IMR-90 (cell line): Measurements from ENCODE around the gene CDK6. TPM values are rescaled to one million over a fixed set of nuclear protein-coding genes. Genes with fewer than 3 reads are reported as not detected.
"Not testable (repeated sequence)": the region's sequence is repeated elsewhere in the genome, so short reads cannot be mapped to it uniquely, and the experiment has no call there.

Experiments used
- ATAC-seq: fragments of 200-7000 bp; cut with Tn5 transposase; 2 replicates; pipeline ENCODE4 v1.9.1; 2020; ENCODE audit warnings: low read depth, mild to moderate bottlenecking, moderate library complexity
- BruUV-seq: library from RNA; stranded (reverse); fragments of 400-500 nt; replicated peaks from 2 replicates; lab custom pipeline; 2021; lab: Mats Ljungman, UMichigan
- CTCF ChIA-PET: fragments of 300-600 bp; formaldehyde crosslinking; extraction: SDS; loops from one replicate; lab custom pipeline; 2021; ENCODE audit warnings: antibody characterized with exemption; lab: Yijun Ruan, JAX
- POLR2A ChIA-PET: fragments of 300-600 bp; sonication (Branson Sonifier 250); formaldehyde crosslinking; loops from one replicate; lab custom pipeline; 2022; ENCODE audit warnings: antibody characterized with exemption; ENCODE audit not compliant: unreplicated experiment; lab: Charles Lee
- DNase-seq: peaks from one replicate; pipeline ENCODE4 v3.0.0; 2013
- H2AFZ ChIP-seq: replicated peaks from 2 replicates; pipeline ENCODE3; 2013; ENCODE audit warnings: low read length, mild to moderate bottlenecking; ENCODE audit not compliant: poor library complexity
- H2AK5ac ChIP-seq: 2 replicates; pipeline ENCODE4 v1.6.1; 2013; ENCODE audit warnings: low read depth, low read length, inconsistent platforms
- H2AK9ac ChIP-seq: replicated peaks from 2 replicates; pipeline ENCODE3; 2013; ENCODE audit warnings: mild to moderate bottlenecking, low read depth, low read length, moderate library complexity; ENCODE audit not compliant: poor library complexity
- H2BK120ac ChIP-seq: 2 replicates; pipeline ENCODE4 v1.6.1; 2013; ENCODE audit warnings: low read depth, low read length, inconsistent platforms
- H2BK15ac ChIP-seq: 3 replicates; pipeline ENCODE4 v1.6.1; 2013; ENCODE audit warnings: low read depth, low read length, inconsistent platforms
- H2BK20ac ChIP-seq: 2 replicates; pipeline ENCODE4 v1.6.1; 2013; ENCODE audit warnings: low read depth, mild to moderate bottlenecking, inconsistent platforms, low read length, moderate library complexity
- H2BK5ac ChIP-seq: 2 replicates; pipeline ENCODE4 v1.6.1; 2013; ENCODE audit warnings: mild to moderate bottlenecking, low read depth, low read length, inconsistent platforms; ENCODE audit not compliant: poor library complexity, severe bottlenecking
- H3K14ac ChIP-seq: replicated peaks from 2 replicates; pipeline ENCODE4 v1.6.1; 2013; ENCODE audit warnings: low read depth, low read length, inconsistent platforms
- H3K18ac ChIP-seq: 2 replicates; pipeline ENCODE4 v1.6.1; 2013; ENCODE audit warnings: low read depth, low read length, control low read depth
- H3K23ac ChIP-seq: 2 replicates; pipeline ENCODE4 v1.6.1; 2013; ENCODE audit warnings: low read depth, low read length, inconsistent platforms
- H3K27ac ChIP-seq: 2 replicates; pipeline ENCODE4 v1.5.1; 2013; ENCODE audit warnings: mild to moderate bottlenecking, control low read depth, low read length; ENCODE audit not compliant: insufficient read depth
- H3K27me3 ChIP-seq: 2 replicates; pipeline ENCODE4 v1.6.1; 2013; ENCODE audit warnings: low read length; ENCODE audit not compliant: control insufficient read depth, insufficient read depth
- H3K36me3 ChIP-seq: 2 replicates; pipeline ENCODE4 v1.6.1; 2013; ENCODE audit warnings: low read length, mixed read lengths; ENCODE audit not compliant: control insufficient read depth, insufficient read depth
- H3K4ac ChIP-seq: 2 replicates; pipeline ENCODE4 v1.6.1; 2013; ENCODE audit warnings: low read depth, low read length, inconsistent platforms
- H3K4me1 ChIP-seq: 2 replicates; pipeline ENCODE4 v1.6.1; 2013; ENCODE audit warnings: low read length, mixed read lengths; ENCODE audit not compliant: control insufficient read depth, insufficient read depth
- H3K4me2 ChIP-seq: 2 replicates; pipeline ENCODE4 v1.6.1; 2013; ENCODE audit warnings: low read depth, mild to moderate bottlenecking, control low read depth, low read length, moderate library complexity
- H3K4me3 ChIP-seq: 2 replicates; pipeline ENCODE4 v1.5.1; 2013; ENCODE audit warnings: low read depth, mild to moderate bottlenecking, control low read depth, low read length, moderate library complexity; ENCODE audit not compliant: insufficient read depth
- H3K56ac ChIP-seq: 2 replicates; pipeline ENCODE4 v1.6.1; 2013; ENCODE audit warnings: low read length, inconsistent platforms; ENCODE audit not compliant: insufficient read depth; ENCODE audit errors: extremely low read depth
- H3K79me1 ChIP-seq, 2 experiments: 2 replicates each; pipeline ENCODE4 v1.6.1; 2013; ENCODE audit warnings: low read length in 2 of 2, inconsistent platforms in 1 of 2, low read depth in 1 of 2
- H3K9ac ChIP-seq: 2 replicates; pipeline ENCODE4 v1.6.1; 2013; ENCODE audit warnings: low read depth, low read length, control low read depth
- H3K9me1 ChIP-seq: 2 replicates; pipeline ENCODE4 v1.6.1; 2013; ENCODE audit warnings: low read length, inconsistent platforms; ENCODE audit not compliant: insufficient read depth
- H3K9me3 ChIP-seq: 2 replicates; pipeline ENCODE4 v1.6.1; 2013; ENCODE audit warnings: low read length; ENCODE audit not compliant: control insufficient read depth, insufficient read depth
- H4K20me1 ChIP-seq: 2 replicates; pipeline ENCODE4 v1.6.1; 2013; ENCODE audit warnings: low read length, inconsistent platforms; ENCODE audit not compliant: insufficient read depth
- H4K5ac ChIP-seq: 2 replicates; pipeline ENCODE4 v1.6.1; 2013; ENCODE audit warnings: mild to moderate bottlenecking, low read depth, low read length, control low read depth
- H4K8ac ChIP-seq, 2 experiments: 2 replicates each; pipeline ENCODE4 v1.6.1; 2013; ENCODE audit warnings: low read depth in 2 of 2, low read length in 2 of 2, control low read depth in 1 of 2, inconsistent platforms in 1 of 2
- H4K91ac ChIP-seq: 2 replicates; pipeline ENCODE4 v1.6.1; 2013; ENCODE audit warnings: low read depth, low read length, inconsistent platforms; ENCODE audit not compliant: insufficient read depth
- WGBS, 2 experiments: methylation state at CpG; one replicate each; pipeline versions ENCODE4 v1.1.5 to v1.1.7; 2013; ENCODE audit warnings: missing lambda C conversion rate in 2 of 2; ENCODE audit not compliant: insufficient read length in 1 of 2; ENCODE audit errors: extremely low coverage in 2 of 2; 5-methylcytosine and 5-hydroxymethylcytosine counted together
- dilution Hi-C: fragments of 300-500 bp; cut with HindIII; formaldehyde crosslinking; loops from one replicate; pipeline ENCODE4 v1.14.3; 2018; ENCODE audit warnings: low sequenced_read_pairs; ENCODE audit not compliant: unreplicated experiment
- in situ Hi-C: fragments of 300-500 bp; cut with MboI; formaldehyde crosslinking; loops from 3 replicates; pipeline ENCODE4 v1.14.3; 2019; ENCODE audit warnings: low sequenced_read_pairs, inconsistent platforms, mixed read lengths
- intact Hi-C: fragments of 100-400 bp; cut with micrococcal nuclease; formaldehyde crosslinking; loops from 2 replicates; pipeline ENCODE4 v1.10.0; 2022
- polyA plus RNA-seq, 3 experiments: library from polyadenylated mRNA; depleted of rRNA; stranded (reverse); fragments of >200 nt; gene quantifications; 2 replicates each; pipeline ENCODE4 v1.2.3, GENCODE V29; 2012; ENCODE audit warnings: low replicate concordance in 1 of 3
- total RNA-seq: library from RNA; depleted of rRNA; stranded (reverse); fragments of >200 nt; gene quantifications from 2 replicates; pipeline ENCODE4 v1.2.3, GENCODE V29; 2012

CDK6 gene
- total and polyA plus RNA-seq, 2 of the 4 experiments (the other 2 are of a cell fraction), result 21.5 to 195 TPM

GRCh38 chr7:92886039-92886438, 49.7 kb upstream of the CDK6 start:
- H2BK15ac ChIP-seq, H4K20me1 ChIP-seq, H3K4me1 ChIP-seq, dilution Hi-C loops, H2BK5ac ChIP-seq, intact Hi-C loops, BruUV-seq, H3K9me3 ChIP-seq, H2BK20ac ChIP-seq, H3K4ac ChIP-seq, H3K56ac ChIP-seq, H2AK5ac ChIP-seq, H2AK9ac ChIP-seq, H3K36me3 ChIP-seq, H3K9me1 ChIP-seq, H3K23ac ChIP-seq, H3K4me3 ChIP-seq, DNase-seq, H3K4me2 ChIP-seq, CTCF ChIA-PET, H4K5ac ChIP-seq, H4K91ac ChIP-seq, H3K27me3 ChIP-seq, H3K79me1 ChIP-seq, H3K14ac ChIP-seq, ATAC-seq, H4K8ac ChIP-seq, H2BK120ac ChIP-seq, H3K18ac ChIP-seq, H3K27ac ChIP-seq, POLR2A ChIA-PET, H3K9ac ChIP-seq, H2AFZ ChIP-seq: not testable (repeated sequence)
- in situ Hi-C loops, result loop anchor here (5.0 kb wide), 1 partner anchor 39 kb away; no protein-coding TSS in a partner anchor
- WGBS, 2 experiments, result no CpG with 5 or more reads among the region's 2 CpGs
